ENCODE data around the gene ITGB4. TPM values are rescaled to one million over a fixed set of nuclear protein-coding genes. Genes with fewer than 3 reads are reported as not detected.

The ITGB4 gene
- polyA plus RNA-seq (2013, experiment 1 of 2; ENCODE audit: insufficient read length) = 1.7 TPM
- 2.2 TPM for polyA plus RNA-seq (2013, experiment 2 of 2; ENCODE audit: insufficient read length)

DNA sequence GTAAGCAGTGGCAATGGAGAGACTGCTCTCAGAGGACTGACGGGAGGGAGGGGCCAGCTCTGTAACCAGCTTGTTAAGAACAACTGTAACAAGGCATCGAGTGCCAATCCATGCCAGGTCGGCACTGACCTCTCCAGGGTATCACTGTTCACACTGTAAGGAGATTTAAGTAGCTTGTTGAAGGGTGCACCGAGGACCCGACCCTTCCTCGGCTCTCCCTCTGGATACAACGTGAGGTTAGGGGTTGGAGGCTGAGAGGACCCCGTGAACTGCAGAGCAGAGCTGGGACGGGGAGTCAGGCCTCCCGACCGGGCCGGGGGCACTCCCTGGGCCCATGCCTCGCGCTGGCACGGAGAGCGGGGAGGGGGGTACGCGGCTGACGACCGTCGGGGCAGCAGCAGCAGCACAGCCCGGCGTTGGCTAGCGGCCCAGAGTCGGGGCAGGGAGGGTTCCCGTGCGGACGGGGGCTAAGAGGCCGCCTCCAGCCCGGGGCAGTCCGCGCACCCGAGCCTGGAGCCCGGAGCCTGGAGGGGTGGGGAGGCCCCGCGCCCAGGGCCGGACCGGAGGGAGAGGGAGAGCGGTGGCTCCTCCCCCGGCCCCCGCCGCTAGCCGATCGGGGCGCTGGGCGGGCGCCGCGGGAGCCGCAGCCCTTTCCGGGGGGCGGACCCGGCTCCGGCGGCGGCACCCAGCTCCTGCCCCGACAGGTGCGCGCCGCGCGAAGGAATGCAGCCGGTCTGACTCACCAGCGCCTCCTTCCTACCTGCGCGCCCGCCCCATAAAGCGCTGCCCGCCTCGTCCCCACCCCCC, at the start of gene ITGB4:
TSS of gene ITGB4 (plus strand) at position 804 of the 807 bp plus-strand sequence. CDS start 3,245 bp downstream, outside the sequence.
- DNase-seq = no peak

DNA sequence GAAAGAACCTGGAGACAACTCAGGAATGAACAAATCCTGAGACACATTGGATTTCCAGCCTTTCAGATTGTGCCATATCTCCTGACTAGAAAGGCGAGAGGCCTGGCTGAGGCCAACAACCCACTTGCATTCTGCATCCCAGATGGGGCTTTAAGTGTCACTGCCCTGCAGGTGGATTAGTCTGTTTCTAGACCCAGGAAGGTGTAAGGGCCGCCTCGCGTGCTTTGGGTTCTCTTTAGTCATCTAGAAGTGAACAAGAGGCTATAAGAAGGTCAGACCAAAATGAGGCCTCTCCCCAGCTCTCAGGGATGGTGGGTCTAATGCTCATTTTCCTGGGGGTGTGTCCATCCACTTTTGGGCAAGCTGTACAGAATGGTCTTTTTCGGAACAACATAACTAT, 49.2 kb upstream of the ITGB4 start:
- DNase-seq = no peak

DNA sequence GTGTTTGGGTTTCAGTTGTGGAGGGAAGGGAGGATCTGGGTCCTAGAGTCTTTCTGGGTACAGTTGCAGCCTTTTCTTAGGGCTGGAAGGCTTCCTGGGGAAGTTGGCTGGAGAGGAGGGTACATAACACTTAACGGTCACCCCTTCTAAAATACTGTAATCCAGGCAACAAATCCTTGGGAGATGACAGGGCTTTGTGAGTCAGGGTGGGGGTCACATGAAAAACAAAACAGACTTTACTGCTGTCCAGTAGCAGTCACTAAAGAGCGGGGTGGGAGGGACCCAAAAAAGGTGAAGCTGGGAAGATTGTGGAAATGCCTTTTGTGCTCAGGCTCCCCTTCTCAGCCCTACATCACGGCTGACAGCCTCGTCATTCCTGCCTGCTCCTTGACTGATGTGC, 47.8 kb upstream of the ITGB4 start:
- DNase-seq = no peak

DNA sequence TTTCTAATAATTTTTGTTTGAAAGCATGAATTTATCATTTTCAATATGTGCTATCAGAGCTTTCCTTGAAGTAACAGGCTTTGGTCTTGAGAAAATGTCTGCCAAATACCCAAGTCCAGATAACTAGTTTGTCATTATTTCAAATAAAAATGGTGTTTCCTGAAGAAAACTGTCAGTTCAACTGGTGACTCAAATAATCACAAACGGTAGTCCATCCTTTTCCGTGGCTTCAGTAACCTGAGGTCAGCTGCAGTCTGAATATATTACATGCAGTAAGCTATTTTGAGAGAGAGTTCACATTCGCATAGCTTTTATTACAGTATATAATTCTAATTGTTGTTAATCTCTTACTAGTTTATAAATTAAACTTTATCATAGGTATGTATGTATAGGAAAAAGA, 44.8 kb upstream of the ITGB4 start:
- no peak for DNase-seq

DNA sequence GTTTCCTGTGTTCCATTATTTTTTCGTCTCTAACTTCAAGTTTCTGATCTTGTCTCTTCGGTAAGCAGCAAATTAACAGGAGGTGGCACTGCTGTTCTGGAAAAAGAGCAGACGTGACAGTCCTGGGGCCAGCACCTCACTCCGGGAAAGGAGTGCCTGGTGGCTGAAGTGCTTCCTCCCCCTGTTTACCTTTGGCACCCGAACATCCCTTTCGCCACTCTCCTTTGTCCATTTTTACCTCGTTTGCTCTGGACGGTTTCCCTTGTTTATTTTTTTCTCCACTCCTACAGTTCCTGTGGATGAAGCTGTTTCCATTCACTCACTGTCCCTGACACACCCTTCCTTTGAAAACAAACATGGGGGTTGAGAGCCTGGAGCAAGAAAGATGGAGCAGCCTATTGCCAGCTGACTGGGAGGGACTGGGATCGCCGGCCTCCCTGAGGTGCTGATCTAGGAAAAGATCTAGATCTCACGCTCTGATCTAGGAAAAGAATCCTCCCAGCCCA, 41.5 kb upstream of the ITGB4 start:
- DNase-seq = no peak

DNA sequence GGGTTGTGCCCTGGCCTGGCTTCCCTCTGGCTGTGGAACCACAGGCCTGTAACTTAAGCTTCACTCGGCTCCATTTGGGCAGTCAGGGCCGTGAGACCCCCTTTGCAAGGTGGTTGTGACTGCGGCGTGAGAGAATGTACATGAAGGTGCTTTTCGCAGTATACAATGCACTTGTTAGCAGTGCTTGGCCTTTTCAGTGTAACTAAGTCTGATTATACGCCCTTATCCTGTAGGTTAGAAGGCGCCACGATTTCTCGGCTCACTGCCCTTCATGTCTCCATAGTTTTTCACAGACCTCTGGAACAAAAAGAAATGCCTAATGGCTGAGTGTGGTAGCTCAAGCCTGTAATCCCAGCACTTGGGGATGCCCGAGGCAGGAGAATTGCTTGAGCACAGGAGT, 40.8 kb upstream of the ITGB4 start:
- DNase-seq = no peak

DNA sequence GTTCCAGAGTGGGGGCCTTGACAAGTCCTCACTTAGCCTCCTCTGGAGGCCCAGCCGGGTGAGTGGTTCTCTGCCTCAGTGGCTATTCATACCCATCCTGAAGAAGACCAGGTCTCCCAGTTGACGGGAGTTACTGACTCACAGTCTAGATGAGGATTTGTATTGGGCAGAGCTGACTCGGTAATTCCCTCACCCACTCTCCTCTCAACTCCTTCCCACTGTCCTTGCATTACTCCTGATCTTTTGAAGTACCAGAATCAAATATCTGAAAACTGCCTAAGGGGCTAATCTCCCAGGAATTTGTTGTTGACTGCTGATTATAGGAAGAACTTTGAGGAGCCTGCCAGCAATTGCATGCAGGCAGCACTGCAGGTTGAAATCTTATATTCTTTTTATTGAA, 40.0 kb upstream of the ITGB4 start:
- peak; percentile 47 for DNase-seq

DNA sequence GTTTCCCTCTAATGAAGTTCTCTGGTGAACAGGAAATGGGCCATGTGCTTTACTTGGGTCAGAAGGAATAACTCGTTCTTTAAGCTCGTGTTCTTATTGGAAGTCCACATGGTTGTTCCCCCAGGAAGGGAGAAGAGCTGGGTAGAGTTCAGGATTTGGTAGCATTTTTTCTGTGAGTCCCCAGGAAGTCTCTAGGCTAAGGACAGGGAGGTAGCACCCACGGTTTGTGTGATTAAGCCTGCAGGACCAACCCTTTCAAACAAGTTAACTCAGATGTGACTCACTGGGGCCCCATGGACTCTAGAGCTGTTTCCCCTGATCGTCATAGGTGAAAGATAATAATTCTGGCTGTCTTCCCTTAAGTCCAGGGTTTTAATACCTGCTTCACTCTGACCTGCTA, 37.7 kb upstream of the ITGB4 start:
- DNase-seq = peak; percentile 79

DNA sequence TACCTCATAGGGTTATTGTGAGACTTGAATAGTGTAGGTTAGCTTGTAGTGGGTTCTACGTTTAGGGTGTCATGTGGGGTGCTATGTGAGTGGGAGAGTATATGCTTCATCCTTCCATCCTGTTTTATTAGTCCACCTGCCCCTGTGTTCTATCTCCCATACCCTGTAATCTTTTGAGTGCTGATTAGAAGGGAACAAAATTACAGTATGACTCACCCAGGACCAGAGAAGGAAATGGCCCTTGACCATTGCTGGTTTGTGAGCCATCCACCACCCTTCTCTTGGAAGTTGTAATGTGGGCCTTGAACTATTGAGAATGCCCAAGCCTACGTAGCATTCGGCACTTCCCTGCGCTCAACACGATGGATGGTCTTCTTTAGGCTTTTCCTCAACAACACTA, 37.0 kb upstream of the ITGB4 start:
- DNase-seq = no peak

DNA sequence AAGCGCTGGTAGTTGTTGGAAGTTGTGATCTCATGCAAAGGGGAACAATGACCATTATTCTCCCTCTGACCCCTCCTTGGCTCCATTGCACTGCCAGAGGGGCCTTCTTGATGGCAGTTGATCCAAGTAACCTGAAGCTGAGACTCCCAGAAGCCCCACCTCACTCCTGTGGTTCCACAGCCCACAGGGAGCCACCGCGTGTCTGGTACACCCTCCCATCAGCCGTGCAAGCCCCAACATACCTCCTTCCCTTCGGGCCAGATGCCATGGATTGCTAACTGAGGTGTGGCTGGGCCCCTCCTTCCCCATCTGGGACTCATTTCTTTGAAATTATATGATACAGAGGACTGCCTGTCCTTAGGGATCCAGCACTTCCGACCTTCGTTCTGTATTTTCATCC, 36.3 kb upstream of the ITGB4 start:
- DNase-seq = peak; percentile 80

DNA sequence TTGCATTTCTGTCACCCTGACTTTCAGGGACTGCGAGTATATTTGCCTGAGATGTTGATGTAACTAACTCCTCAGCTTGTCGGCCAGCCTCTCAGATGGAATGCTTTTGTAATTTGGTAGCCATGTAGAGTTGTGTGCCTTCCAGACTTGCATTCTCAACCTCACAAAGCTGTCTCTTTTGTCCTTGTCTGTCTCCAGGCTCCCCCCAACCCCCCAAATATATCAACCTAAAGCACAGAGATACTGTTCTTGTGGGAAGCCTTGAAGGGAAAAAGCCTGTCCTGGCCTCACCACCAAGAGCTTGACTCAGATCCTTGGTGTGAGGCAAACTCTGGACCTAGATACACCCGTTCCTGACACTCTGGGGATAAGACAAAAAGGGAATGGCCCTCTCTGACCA, 35.8 kb upstream of the ITGB4 start:
- peak; percentile 37 for DNase-seq

DNA sequence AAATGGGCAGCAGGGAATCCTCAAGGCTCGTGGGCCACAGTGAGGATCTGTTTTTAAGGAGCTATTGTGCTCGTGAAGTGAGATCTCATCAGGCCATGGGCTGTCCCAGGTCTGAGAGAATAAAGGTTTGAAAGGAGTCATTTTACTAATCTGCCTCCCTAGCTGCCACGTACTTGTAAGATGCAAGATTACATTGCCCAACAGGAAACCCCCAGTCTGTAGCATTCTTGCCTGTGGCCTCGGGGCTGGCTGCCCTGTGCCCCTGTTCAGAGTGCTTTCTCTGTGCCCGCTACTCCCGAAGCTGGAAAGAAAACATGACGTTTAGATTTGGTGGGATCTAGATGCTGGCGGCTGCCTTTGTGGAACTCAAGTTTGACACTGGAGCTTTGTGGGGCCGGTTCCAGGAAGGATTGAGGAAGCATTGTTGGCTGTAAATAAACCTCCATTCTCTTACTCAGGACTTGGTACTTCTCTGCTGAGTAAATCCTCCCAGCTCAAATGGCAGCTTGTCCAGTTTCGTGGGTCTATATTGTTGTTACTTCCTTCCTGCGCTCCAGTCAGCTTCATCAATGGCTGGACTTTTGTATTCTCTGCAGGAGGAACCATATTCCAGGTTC, 32.9 kb upstream of the ITGB4 start:
- DNase-seq = no peak

DNA sequence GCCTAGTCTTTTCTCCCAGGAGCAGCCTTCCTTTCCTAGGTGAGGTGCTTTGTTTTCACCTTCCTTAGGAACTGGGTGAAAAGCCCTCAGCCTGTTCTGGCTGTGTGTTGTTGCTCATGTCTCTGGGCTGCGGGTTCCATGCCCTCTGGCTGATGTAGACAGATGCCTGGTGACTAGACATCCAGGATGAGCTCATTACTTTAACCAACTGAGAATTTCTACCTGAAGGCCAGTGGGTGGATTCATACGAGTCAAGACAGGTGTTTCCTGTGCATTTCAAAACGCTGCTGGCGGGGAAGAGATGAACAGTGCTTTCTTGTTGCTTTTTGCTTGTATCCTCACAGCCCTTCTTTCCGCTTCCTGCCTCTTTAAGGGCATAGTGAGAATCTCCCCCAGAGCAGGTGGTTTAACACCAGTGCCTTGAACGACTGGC, 31.8 kb upstream of the ITGB4 start:
- no peak for DNase-seq

DNA sequence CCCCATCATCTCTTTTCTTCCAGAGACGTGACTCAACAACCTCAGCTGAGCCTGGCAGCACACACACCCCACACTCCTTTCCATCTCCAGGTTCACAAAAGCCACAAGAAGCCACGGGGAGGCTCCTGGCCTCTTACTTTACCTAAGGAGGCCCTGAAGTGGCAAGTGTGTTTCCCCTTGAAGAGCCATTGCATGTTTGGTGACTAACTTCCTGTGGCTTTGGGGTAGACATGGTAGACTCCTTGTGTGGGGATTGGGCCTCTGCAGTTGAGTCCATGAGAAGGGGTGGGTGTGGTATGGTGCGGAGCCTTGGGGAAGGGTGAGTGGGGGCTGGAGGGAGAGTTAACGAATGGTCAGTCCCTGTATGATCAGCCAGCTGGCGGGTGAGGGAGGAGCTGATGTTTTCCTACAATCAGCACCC, 29.9 kb upstream of the ITGB4 start:
- peak; percentile 66 for DNase-seq

DNA sequence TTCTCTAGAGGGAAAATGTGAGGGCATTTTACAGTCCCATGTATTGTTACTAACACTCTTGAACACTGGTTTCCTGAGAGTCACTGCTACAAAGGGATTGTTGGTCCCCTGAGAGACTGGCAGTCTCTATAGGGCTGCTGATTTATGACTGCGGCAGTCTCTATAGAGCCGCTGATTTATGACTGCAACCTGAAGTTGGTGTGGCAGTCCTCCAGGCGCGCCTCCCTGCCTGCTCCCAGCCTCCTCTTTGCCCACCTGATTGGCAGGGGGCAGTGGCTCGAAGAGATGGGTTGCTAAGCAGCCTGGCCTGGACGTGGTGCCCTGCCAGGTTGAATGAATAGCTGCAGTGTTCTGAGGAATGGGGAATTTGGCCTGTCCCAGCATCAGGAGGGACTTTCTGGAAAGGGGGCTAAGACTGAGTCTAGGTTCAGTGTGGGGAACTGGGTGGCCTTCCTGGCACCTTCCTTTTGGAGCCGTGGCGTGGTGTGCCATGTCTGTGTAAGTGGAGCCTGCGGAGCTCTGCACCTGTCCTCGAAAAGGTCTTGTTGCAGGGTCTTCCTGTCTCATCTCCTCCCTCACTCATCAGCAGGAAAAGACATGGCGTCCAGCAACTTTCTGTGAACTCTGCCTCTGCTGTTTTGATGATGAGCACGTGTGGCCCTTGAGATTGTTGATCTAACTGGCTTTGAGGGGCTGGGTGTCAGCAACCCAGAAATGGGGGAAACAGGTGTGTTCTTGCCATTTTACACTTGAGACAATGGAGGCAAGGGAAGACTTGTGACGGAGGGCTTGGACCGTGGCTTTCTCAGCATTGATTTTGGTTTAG, 29.2 kb upstream of the ITGB4 start:
- no peak for DNase-seq

DNA sequence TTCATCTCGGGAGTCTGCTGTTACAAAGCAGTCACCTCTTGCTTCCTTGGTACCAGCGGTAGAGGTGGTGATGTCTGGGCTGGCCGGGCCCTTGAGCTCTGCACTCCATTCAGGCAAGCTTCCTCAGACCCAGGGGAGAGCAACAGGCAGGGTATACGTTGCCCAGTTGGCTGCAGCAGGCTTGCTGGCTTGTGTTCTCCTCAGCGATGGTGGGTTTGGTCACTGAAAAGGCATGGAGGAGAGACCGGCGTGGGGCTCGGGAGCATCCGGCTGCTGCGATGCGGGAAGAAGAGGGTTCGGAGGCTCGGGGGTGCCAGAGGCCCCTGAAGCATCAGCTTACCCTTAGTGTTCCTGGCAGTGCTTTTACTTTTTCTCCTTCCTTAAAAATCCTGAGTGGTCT, 28.3 kb upstream of the ITGB4 start:
- DNase-seq = no peak

DNA sequence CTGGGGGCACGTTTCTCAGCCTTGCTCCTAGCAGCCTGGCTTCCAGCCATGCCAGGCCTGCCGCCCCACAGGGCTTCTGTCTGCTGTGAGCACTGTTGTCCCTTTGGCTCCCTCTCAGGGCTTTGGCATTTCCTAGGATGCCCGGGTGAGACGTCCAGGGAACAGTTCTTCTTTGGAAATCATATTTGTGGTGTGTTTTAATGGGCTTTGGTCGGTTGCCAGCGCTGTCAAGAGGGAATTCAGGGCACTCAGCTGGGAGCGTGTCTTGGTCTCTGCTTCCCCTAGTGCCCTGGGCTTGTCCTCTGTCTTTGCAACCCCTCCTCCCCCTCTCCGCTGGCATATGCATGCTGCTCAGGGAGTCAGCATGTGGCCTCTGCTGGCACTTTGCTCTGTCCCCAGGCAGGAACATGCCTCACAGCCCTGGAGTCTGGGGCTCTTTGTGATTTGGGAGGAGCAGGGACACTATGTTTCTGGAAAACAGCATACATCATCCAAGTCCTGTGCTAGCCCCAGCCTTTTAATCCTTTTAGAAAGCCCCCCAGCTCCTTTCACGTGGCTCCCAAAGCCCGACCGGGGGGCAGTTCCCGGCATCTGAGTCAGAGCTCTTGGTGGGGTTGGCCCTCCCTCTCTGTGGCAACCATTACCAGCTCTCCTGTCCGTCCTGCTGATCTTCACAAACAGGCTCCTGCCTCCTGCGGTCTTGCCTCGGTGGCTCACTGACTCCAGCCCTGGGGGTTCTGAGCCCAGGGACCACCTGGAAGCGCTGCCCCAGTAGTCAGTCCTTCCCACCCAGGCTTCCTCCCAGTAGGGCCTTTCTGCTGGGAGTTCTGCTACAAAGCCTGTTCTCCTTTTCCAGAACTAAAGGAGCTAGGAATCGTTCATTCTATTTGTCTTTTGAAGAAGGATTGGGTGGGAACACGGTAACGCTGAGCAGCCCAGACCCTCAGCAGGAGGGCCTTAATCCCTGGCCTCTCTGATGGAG, 27.5 kb upstream of the ITGB4 start:
- peak; percentile 99 for DNase-seq

DNA sequence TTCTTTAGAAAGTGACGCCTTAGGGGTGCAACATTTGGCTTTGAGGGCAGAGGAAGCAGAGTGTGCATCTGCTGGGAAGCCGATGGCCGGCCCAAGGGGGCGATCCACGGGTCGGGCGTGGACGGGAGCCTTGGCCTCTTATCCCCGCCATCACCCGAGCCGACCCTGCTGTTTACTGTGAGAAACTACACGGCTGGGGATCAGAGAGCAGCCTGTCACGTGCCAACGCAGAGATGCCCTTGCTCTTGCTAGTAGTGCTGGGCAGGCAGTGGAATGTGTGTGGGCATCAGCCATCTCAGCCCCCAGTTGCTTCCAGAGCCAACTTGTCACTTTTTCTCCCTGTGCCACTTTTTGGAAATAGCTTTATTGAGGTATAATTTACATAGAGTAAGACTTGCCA, 26.7 kb upstream of the ITGB4 start:
- DNase-seq = no peak

DNA sequence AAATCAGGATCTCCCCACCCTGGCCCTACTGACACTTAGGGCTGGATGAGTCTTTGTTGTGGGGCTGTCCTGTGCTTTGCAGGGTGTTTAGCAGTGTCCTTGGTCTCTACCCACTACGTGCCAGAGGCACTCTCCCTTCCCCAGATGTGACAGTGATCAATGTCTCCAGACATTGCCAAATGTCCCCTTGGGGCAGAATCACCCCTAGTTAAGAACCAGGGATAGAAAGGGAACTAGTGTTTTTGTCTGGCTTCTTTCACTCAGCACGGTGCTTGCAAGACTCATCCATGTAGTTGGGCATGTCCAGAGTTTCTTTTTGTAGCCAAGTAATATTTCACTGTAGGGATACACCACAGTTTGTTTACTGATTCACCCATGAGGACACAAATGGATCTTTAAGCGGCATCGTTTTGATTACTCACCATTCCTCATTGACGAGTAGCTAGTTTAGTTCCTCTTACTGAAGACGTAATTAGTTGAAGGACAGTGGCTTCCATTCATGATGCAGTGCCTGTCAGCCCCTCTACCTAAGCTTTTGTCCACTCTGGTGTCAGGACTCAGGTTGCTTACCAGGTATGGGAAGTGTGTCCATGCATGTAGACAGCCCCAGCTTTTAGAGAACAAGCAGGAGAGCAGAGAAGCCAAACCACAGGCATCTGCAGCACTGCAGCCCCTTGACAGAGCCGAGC, 26.0 kb upstream of the ITGB4 start:
- DNase-seq = peak; percentile 47

DNA sequence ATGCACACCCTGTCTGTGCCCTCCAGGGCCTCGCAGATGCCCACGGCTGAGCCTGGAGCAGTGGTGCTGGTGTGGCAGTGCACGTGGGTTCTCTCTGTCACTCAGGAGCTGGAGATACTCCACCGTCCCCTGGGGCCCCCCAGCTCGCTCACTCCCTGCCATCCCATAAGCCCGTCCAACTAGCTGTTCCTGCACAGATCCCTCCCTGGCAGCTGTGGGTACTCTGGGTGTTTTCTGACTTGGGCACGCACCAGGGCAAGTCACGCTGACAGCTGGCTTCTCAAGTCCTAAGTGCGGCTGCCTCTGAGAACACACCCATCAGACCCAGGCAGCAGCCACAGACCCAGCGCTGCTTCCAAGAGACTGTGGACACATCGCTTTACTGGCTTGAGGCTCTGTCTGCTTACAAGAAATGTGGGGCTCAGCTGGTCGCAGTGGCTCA, 25.4 kb upstream of the ITGB4 start:
- no peak for DNase-seq

All from fibroblast of skin of back (primary cell).